AG04450 (cell line): Measurements from ENCODE around the gene RNF220. TPM values are rescaled to one million over a fixed set of nuclear protein-coding genes. Genes with fewer than 3 reads are reported as not detected.

Experiments
- CTCF ChIA-PET: fragments of 300-600, 350-600 bp; formaldehyde crosslinking; extraction: SDS; loops from one replicate; lab custom pipeline; 2022; ENCODE audit warnings: antibody characterized with exemption, inconsistent platforms; lab: Charles Lee
- POLR2A ChIA-PET: fragments of 350-600 bp; formaldehyde crosslinking; extraction: SDS; loops from one replicate; lab custom pipeline; 2021; ENCODE audit warnings: antibody characterized with exemption, inconsistent platforms; lab: Yijun Ruan, JAX
- DNase-seq: peaks from one replicate; pipeline ENCODE4 v3.0.0-alpha.2; 2011; ENCODE audit warnings: low read depth, low spot score
- H3K27ac ChIP-seq: one replicate; pipeline ENCODE4 v1.5.1; 2012; ENCODE audit warnings: low read depth, low read length, control low read depth
- H3K27me3 ChIP-seq: one replicate; pipeline ENCODE4 v1.6.0; 2012; ENCODE audit warnings: low read length; ENCODE audit not compliant: control insufficient read depth, insufficient read depth
- H3K4me3 ChIP-seq: 2 replicates; pipeline ENCODE4 v1.5.1; 2011; ENCODE audit warnings: mild to moderate bottlenecking, low read depth, low read length, control low read depth
- H3K9me3 ChIP-seq: 2 replicates; pipeline ENCODE4 v1.5.1; 2012; ENCODE audit warnings: low read length; ENCODE audit not compliant: control insufficient read depth, insufficient read depth
- polyA plus RNA-seq: library from polyadenylated mRNA; depleted of rRNA; stranded (reverse); fragments of >200 nt; gene quantifications from 2 replicates; pipeline ENCODE4 v1.2.3, GENCODE V29; 2011
- TF ChIP-seq, protein P1 (sequence below): IDR thresholded peaks from 2 replicates; pipeline ENCODE4 v1.5.1; 2011; ENCODE audit warnings: low read depth, low read length, control low read depth, inconsistent platforms

The RNF220 gene
- polyA plus RNA-seq, 1 experiment, result 46.4 TPM

DNA sequence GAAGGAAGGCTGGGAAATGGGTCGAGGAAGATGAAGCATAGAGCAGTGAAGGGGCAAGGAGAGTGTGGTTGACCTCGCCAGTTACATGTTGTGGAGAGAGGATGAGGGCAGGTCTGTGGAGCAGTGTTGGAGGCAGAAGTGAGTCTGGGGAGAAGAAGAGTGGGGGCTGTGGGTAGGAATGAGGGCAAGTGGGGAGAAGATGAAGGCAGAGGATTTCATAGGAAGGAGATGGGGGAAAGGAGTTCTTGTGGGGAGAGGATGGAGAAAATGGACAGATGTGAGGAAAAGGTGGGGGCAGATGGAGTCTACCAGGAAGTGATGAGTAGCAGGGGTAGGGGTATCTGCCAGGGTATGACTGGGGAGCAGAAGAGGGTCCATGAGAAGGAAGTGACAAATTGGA, 273.1 kb downstream of the RNF220 start:
- no peaks in the 10 kb centered on the region for H3K9me3 ChIP-seq
- no peak for DNase-seq
- no peaks in the 10 kb centered on the region for H3K27me3 ChIP-seq
- POLR2A ChIA-PET, result no interaction called here
- CTCF ChIA-PET, result interaction anchor here (0.9 to 1.1 kb wide), 2 partner anchors 25 to 53 kb away, joined by 3 read pairs; partner anchors contain the start of gene RNU5D-1
- no peak overlapping the region for H3K27ac ChIP-seq
- H3K4me3 ChIP-seq, result no peak overlapping the region
- TF ChIP-seq, protein P1, sequence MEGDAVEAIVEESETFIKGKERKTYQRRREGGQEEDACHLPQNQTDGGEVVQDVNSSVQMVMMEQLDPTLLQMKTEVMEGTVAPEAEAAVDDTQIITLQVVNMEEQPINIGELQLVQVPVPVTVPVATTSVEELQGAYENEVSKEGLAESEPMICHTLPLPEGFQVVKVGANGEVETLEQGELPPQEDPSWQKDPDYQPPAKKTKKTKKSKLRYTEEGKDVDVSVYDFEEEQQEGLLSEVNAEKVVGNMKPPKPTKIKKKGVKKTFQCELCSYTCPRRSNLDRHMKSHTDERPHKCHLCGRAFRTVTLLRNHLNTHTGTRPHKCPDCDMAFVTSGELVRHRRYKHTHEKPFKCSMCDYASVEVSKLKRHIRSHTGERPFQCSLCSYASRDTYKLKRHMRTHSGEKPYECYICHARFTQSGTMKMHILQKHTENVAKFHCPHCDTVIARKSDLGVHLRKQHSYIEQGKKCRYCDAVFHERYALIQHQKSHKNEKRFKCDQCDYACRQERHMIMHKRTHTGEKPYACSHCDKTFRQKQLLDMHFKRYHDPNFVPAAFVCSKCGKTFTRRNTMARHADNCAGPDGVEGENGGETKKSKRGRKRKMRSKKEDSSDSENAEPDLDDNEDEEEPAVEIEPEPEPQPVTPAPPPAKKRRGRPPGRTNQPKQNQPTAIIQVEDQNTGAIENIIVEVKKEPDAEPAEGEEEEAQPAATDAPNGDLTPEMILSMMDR, result no peak

DNA sequence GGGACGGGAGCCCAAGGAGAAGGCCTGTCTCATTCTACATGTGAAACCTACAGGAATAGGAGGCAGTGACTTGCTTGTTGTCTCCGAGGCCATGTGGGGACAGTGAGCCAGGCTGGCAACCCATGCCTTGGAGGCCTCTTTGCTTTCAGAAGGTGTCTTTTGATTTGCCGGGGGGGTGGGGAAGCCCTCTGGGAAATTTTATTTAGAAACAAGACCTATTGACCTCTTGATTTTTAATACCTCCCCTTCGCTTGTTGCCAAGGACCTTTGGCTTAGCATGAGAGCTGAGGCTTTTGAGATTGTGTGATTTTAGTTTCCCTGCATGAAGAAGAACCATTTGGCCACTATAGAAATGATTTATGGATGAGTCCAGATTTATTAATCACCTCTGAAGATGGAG, 273.6 kb downstream of the RNF220 start:
- no peaks in the 10 kb centered on the region for H3K9me3 ChIP-seq
- H3K4me3 ChIP-seq, result no peak overlapping the region
- DNase-seq, result no peak
- H3K27ac ChIP-seq, result no peak overlapping the region
- TF ChIP-seq, protein P1, result no peak
- no peaks in the 10 kb centered on the region for H3K27me3 ChIP-seq
- CTCF ChIA-PET, result interaction anchor here (0.6 kb wide), 1 partner anchor 18 kb away, joined by 3 read pairs; no protein-coding TSS in a partner anchor
- POLR2A ChIA-PET, result no interaction called here

DNA sequence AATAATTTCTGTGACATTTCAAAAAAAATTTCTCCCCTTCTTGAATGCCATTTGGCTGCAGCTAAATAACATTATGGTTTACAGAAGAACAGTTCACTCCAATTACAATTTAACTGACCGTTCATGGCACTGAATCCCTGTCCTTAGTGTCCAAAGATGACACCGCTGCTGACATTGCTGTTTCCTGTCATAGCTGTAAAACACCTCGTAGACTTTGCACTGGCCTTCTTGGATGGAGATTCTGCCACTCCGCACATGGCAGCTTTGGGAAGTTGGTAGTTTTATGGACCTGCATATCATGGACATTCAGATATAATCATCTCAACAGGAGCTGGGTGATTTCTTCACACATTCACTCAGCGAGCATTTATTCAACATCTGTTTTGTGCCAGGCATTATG, 274.4 kb downstream of the RNF220 start:
- Histone ChIP-seq H3K27me3 (no peaks in the 10 kb centered on the region), H3K9me3 (no peaks in the 10 kb centered on the region), H3K27ac (no peak overlapping the region), H3K4me3 (no peak overlapping the region)
- CTCF ChIA-PET, result interaction anchor here (0.5 kb wide), 1 partner anchor 33 kb away, joined by 3 read pairs; no protein-coding TSS in a partner anchor
- DNase-seq, result no peak
- POLR2A ChIA-PET, result no interaction called here
- TF ChIP-seq, protein P1, result no peak

DNA sequence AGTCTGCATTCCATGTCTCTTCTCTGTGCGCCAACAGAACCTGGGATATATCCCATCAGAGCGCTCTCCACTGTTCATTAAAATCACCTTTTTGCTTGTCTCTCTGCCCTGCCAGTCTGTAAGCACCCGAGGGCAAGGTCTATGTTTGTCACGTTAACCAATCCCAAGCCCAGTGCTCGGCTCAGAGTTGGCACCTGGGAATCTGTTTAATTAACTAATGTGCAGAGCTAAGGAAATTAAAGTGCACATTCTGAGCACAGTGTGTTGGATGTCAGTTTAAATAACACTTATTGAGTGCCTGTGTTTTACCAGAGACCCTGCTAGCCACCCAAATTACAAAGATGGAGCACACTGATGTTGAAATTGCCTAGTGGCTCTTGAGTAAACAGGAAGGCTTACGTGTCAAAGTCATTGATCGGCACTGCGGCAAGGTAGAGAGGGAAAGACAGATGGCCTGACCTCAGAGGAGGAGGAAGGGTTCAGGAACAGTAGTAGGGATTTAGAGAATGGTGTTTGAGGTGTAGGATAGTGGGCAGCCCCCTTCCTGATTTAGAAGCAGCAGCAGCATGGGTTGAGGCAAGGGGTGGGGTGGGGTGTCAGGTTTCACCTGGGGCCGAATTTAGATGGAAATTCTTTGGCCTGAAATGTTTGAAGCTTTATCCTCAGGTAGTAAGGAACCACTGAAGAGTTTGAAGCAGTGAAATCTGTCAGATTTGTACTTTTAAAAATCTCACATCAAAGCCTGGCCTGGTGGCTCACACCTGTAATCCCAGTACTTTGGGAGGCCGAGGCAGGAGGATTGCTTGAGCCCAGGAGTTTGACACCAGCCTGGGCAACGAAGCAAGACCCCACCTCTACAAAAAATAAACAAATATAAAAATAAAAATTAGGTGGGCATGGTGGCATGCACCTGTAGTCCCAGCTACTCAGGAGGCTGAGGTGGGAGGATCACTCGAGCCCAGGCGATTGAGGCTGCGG, 277.1 kb downstream of the RNF220 start:
- TF ChIP-seq, protein P1, result no peak
- H3K27me3 ChIP-seq, result no peaks in the 10 kb centered on the region
- H3K4me3 ChIP-seq, result no peak overlapping the region
- no peak for DNase-seq
- H3K9me3 ChIP-seq, result no peaks in the 10 kb centered on the region
- ChIA-PET POLR2A (no interaction called here), CTCF (interaction anchor here (0.8 kb wide), 1 partner anchor 29 kb away, joined by 4 read pairs; no protein-coding TSS in a partner anchor)
- H3K27ac ChIP-seq, result no peak overlapping the region

DNA sequence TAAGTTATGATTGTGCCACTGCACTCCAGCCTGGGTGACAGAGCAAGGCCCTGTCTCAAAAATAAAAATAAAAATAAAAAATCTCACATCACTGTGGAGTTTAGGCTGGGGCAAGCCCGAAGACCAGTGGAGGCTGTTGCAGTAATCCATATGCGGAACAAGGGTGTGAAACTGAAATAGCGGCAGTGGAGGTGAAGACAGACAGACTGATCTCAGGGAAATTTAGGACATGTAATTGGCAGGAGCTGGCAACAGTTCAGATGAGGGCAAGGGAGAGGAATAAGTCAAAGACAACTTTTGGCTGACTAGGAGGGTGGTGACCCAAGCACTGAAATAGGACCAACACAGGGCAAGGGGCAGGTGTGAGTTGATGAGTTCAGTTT, 277.8 kb downstream of the RNF220 start:
- POLR2A ChIA-PET, result no interaction called here
- H3K27ac ChIP-seq, result no peak overlapping the region
- H3K27me3 ChIP-seq, result no peaks in the 10 kb centered on the region
- TF ChIP-seq, protein P1, result no peak
- H3K9me3 ChIP-seq, result no peaks in the 10 kb centered on the region
- DNase-seq, result no peak
- CTCF ChIA-PET, result interaction anchor here (1.0 kb wide), 1 partner anchor 30 kb away, joined by 3 read pairs; no protein-coding TSS in a partner anchor
- no peak overlapping the region for H3K4me3 ChIP-seq
